ENCODE data around the gene DCLK2. TPM values are rescaled to one million over a fixed set of nuclear protein-coding genes. Genes with fewer than 3 reads are reported as not detected.

DCLK2 gene
- total and polyA plus RNA-seq, 2 of the 8 experiments (the other 6 are each of a cell fraction or from before 2014, with no cell fraction given), result 0.32 to 0.37 TPM

- Histone ChIP-seq H2AFZ (ENCODE audit: low read length) (no peak overlapping the region), H4K20me1 (replicated peaks in 1 of 2; ENCODE audit: control insufficient read depth in 1 of 2, insufficient read depth in 2 of 2, low read length in 2 of 2) (no peaks in the 10 kb centered on the region), H3K14ac (ENCODE audit: insufficient read length) (no peak overlapping the region), H3K36me3 (ENCODE audit: control insufficient read depth in 2 of 4, insufficient read depth in 4 of 4, low read length in 3 of 4) (peaks cover 0 to 5% (median 0%) of the 10 kb centered on the region in 4 experiments; a peak in 2 of 8 replicates), H2BK20ac (ENCODE audit: low read length) (no peak overlapping the region), H3K23me2 (ENCODE audit: low read depth, low read length) (no peaks in the 10 kb centered on the region), H4K91ac (replicated peaks; ENCODE audit: insufficient read length, low read length) (no peak overlapping the region), H3K27me3 (replicated peaks in 1 of 4; ENCODE audit: control insufficient read depth in 3 of 4, extremely low read depth in 1 of 4, insufficient read depth in 3 of 4, low read length in 3 of 4) (no peaks in the 10 kb centered on the region), H3K4ac (replicated peaks; ENCODE audit: insufficient read length, low read depth, low read length) (no peak overlapping the region), H2AK5ac (ENCODE audit: low read depth, low read length) (no peak overlapping the region), H3K56ac (replicated peaks; ENCODE audit: insufficient read length, low read depth, low read length) (no peak overlapping the region), H3K9ac (replicated peaks in 1 of 4; ENCODE audit: extremely low read depth in 1 of 4, low read depth in 3 of 4, low read length in 3 of 4) (no peak overlapping the region), H2BK15ac (ENCODE audit: low read length) (no peak overlapping the region), H2BK12ac (ENCODE audit: low read depth, low read length) (no peak overlapping the region), H4K5ac (ENCODE audit: insufficient read length, low read depth, low read length) (no peak overlapping the region), H3K79me2 (ENCODE audit: control insufficient read depth in 1 of 2, insufficient read depth in 2 of 2, low read length in 2 of 2) (no peaks in the 10 kb centered on the region), H2BK5ac (ENCODE audit: low read depth, low read length) (no peak overlapping the region), H3K79me1 (ENCODE audit: low read depth, low read length) (no peaks in the 10 kb centered on the region; the same call in 1 of the 2 replicates), H2BK120ac (replicated peaks; ENCODE audit: low read depth, low read length) (no peak overlapping the region), H3K4me1 (replicated peaks in 1 of 4; ENCODE audit: control insufficient read depth in 3 of 4, insufficient read depth in 4 of 4, low read length in 3 of 4) (no peaks in the 10 kb centered on the region), H3K27ac (ENCODE audit: low read depth, low read length) (no peak overlapping the region), H3K23ac (ENCODE audit: insufficient read length) (no peak overlapping the region), H3K9me3 (ENCODE audit: insufficient read depth in 2 of 2, low read depth in 1 of 2, low read length in 1 of 2) (no peaks in the 10 kb centered on the region), H4K8ac (ENCODE audit: extremely low read depth, insufficient read depth, low read length) (no peak overlapping the region), H3K18ac (ENCODE audit: extremely low read depth, low read length) (no peak overlapping the region), H3K4me3 (ENCODE audit: extremely low read depth in 1 of 4, insufficient read depth in 2 of 4, low read depth in 3 of 4, low read length in 4 of 4) (no peak overlapping the region), H3K4me2 (ENCODE audit: insufficient read depth in 1 of 2, low read depth in 2 of 2, low read length in 2 of 2) (no peak overlapping the region)
- no peak for DNase-seq (ENCODE audit: low read depth in 1 of 2, low spot score in 2 of 2)
- 82% methylated on average over 6 of the region's 6 CpGs; no CpG with 5 or more reads in 1 of the 2 experiments for WGBS, 2 experiments (ENCODE audit: extremely low coverage in 1 of 2, insufficient coverage in 1 of 2, insufficient read length in 1 of 2, insufficient replicate concordance in 2 of 2, low coverage in 1 of 2, low lambda C conversion rate in 2 of 2, missing lambda C conversion rate in 1 of 2)
- POLR2A ChIA-PET (ENCODE audit: partially characterized antibody), result no interaction called here
- CTCF ChIA-PET (ENCODE audit: partially characterized antibody), result no interaction called here
- no peak for FAIRE-seq
- TF ChIP-seq BACH1 (IDR thresholded peaks at IDR 0.05; ENCODE audit: low read length), result no peak
- no peak for TF ChIP-seq EGR1 (IDR thresholded peaks at IDR 0.05; ENCODE audit: borderline replicate concordance, low read depth, low read length)
- no peak for TF ChIP-seq CTBP2 (IDR thresholded peaks at IDR 0.05; ENCODE audit: borderline replicate concordance, insufficient read depth, insufficient read length, low read length)
- no peak for TF ChIP-seq JUN (IDR thresholded peaks at IDR 0.05; ENCODE audit: low read depth, low read length)
- no peak for TF ChIP-seq SP1 (IDR thresholded peaks at IDR 0.05; ENCODE audit: low read depth, low read length)
- TF ChIP-seq SP2 (IDR thresholded peaks at IDR 0.05; ENCODE audit: low read length), result no peak
- TF ChIP-seq TAF7 (optimal IDR thresholded peaks at IDR 0.05; ENCODE audit: borderline replicate concordance, low read depth, low read length), result no peak
- no peak for TF ChIP-seq BCL11A (IDR thresholded peaks at IDR 0.05; ENCODE audit: low read depth in 2 of 2, low read length in 2 of 2)
- no peak for TF ChIP-seq E2F6 (IDR thresholded peaks at IDR 0.05)
- TF ChIP-seq GTF2F1 (IDR thresholded peaks at IDR 0.05; ENCODE audit: borderline replicate concordance, low read depth, low read length), result no peak
- TF ChIP-seq EZH2 (IDR thresholded peaks at IDR 0.05; ENCODE audit: low read depth, low read length, severe bottlenecking), result no peak
- no peak for TF ChIP-seq HDAC2 (IDR thresholded peaks at IDR 0.05; ENCODE audit: borderline replicate concordance in 1 of 2, low read depth in 2 of 2, low read length in 2 of 2)
- no peak for TF ChIP-seq BRCA1 (IDR thresholded peaks at IDR 0.05; ENCODE audit: low read depth, low read length)
- TF ChIP-seq FOSL1 (IDR thresholded peaks at IDR 0.05; ENCODE audit: insufficient read depth, low read depth, low read length), result no peak
These were observed 208.4 kb downstream of the DCLK2 start for GRCh38 chr4:150286656-150287055.
